GM10266 (cell line): ENCODE measurements around the gene PLPP1.
"Not testable (repeated sequence)": the region's sequence is repeated elsewhere in the genome, so short reads cannot be mapped to it uniquely, and the experiment has no call there.

Experiments used
- DNase-seq: peaks from one replicate; pipeline ENCODE4 v3.0.0; 2012; ENCODE audit errors: extremely low spot score
- CTCF ChIP-seq: IDR thresholded peaks from 2 replicates; pipeline ENCODE4 v1.5.1; 2012; ENCODE audit warnings: mild to moderate bottlenecking, low read depth; ENCODE audit not compliant: control insufficient read depth, insufficient read depth; ENCODE audit errors: missing control alignments

The PLPP1 gene

GRCh38 chr5:55507574-55507973, 27.2 kb downstream of the PLPP1 start:
- DNase-seq = no peak
- no peak for TF ChIP-seq CTCF

GRCh38 chr5:55505711-55506110, 29.1 kb downstream of the PLPP1 start:
- DNase-seq = not testable (repeated sequence)

GRCh38 chr5:55503917-55504316, 30.8 kb downstream of the PLPP1 start:
- DNase-seq = not testable (repeated sequence)

DNA sequence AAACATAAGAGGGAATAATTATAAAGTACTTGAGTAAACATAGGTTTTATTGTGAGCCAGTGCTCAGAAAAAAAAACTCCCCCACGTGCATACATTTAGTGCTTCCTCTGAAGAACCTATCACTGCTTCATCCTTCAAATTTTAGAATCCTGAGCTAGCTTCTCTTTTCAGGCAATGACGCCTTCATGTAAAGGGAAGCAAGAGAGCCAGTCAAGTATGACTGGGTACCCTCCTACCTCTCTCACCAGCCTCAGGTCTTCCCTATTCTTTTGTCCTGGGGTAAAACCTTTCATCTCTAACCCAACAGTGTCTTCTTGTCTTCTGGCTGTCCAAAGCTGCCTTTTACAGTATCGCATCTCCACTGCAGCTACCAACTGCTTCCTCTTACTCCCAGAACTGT, 32.0 kb downstream of the PLPP1 start:
- DNase-seq = no peak
- TF ChIP-seq CTCF = no peak

- no peak for DNase-seq
- TF ChIP-seq CTCF = no peak
These were observed 36.3 kb downstream of the PLPP1 start for GRCh38 chr5:55498457-55498856.

DNA sequence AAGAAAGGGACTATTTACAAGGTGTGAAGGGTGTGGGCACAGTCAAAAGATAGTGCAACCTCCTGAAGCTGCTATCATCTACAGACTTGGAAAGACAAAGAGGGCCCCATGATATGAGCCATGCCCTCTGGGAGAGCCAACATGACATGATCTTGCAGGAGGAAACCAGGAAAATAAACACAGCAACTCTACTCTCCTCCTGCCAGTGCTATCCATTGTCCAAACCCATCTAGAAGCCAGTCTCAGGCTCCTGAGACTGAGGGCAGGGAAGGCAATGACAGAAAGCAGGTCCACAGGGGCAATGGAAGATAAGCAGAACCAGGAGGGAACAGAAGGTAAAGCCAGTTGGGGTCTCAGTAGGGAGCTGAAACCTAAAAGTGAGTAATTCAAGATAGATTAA, 37.1 kb downstream of the PLPP1 start:
- TF ChIP-seq CTCF = no peak
- DNase-seq = no peak

GRCh38 chr5:55495216-55495615, 39.5 kb downstream of the PLPP1 start:
- no peak for DNase-seq
- no peak for TF ChIP-seq CTCF

- no peak for DNase-seq
- TF ChIP-seq CTCF = no peak
These were observed 42.3 kb downstream of the PLPP1 start for GRCh38 chr5:55492449-55492848.
